CD4-positive, alpha-beta T cell treated with Interleukin-4 for 4 hours (primary cell): Measurements from ENCODE around the gene CELA1.
A peak's percentile ranks its signal among the peaks of the same experiment; 100 is the strongest.
"Not testable (repeated sequence)": the region's sequence is repeated elsewhere in the genome, so short reads cannot be mapped to it uniquely, and the experiment has no call there.

Source experiments
- DNase-seq: peaks from one replicate; pipeline ENCODE4 v3.0.0-alpha.2; 2020

CELA1 gene

GRCh38 chr12:51341251-51342007, 5.0 kb downstream of the CELA1 start:
- peak; percentile 81 for DNase-seq

DNA sequence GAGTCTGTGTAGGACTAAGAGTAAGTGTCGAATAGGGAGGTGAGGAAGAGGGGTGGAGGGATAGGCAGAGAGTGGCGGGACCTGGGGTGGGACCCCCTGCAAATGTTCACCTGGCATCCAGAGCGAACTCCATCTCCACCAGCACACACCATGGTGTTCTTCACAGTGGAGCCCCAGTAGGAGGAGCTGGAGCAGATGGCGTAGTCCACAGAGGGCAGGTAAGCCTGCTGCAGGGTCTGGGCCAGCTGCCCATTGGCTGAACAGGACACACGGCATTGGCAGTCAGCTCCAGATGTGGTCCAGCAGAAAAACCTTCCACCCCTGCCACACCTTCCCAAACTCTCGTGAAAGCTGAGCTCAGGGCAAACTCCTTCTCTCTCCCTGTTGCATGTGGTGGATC, 6.7 kb downstream of the CELA1 start:
- no peak for DNase-seq

GRCh38 chr12:51337336-51337735, 9.1 kb downstream of the CELA1 start:
- not testable (repeated sequence) for DNase-seq

GRCh38 chr12:51335931-51336330, 10.5 kb downstream of the CELA1 start:
- no peak for DNase-seq

DNA sequence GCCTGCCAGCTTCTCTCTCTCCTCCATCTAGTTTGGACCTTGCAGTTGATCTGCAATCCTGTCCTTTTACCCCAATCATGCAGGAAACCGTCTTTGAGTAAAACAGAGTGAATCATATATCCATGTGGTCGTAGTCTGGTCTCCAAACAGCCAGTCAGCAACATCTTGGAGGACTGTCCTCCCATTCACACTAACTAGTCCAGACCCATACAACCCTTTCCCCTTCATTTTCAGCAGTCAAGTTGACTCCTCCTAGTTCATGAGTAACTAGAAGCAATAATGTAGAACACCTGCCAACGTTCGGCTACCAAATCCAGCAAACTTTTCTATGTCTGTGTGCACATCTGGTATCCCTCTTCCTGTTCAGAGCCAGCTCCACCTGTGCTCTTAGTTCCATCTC, 11.7 kb downstream of the CELA1 start:
- DNase-seq: no peak

DNA sequence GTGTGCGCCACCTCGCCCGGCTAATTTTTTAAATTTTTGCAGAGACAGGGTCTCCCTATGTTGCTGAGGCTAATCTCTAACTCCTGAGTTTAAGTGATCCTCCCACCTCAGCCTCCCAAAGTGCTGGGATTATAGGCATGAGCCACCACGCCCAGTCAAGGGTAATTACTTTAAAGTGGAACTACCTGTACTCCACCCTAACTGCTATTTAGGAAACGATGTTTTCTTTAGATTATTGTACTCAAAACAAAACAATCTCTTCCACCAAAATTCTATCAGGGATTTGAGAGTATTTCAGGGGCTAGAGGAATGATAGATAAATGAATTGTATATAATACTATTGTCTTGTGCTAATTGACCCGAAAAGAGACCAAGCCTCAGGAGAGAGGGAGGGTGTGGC, 12.9 kb downstream of the CELA1 start:
- no peak for DNase-seq

DNA sequence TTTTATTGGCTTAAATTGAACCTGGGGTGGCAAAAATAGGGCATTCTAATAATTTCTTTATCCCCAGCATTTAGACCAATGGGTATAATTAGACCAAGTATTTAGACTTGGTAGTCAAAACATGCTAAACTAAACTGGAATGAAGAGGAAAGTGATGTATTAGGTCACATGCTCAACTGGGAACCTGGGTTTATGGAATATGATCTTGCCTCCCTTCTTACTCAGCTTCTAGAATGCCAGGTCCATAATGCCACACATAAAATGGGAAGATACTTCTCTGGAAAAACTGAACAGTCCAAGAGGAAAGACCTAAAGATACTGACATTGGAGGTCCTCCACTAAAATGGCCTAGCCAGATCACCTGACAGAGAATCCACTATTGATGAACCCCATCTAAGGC, 16.3 kb downstream of the CELA1 start:
- DNase-seq: no peak

DNA sequence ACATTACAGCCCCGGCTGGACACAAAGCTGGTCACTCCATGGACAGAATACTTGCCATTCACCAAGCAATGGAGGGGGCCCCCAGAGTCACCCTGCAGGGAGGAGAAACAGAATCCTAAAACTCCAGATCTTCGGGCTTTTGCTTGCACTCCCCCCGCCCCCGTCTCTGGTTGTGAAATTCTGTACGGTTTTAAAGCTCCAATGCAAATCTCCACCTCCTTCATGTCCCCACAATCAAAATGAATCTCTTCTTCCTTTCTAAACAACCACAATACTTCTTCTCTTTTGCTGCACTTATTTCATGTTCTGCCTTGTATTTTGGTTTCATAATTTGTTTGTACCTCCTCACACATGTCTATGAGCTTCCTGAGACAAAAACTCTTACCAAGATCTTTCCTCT, 16.7 kb downstream of the CELA1 start:
- no peak for DNase-seq

DNA sequence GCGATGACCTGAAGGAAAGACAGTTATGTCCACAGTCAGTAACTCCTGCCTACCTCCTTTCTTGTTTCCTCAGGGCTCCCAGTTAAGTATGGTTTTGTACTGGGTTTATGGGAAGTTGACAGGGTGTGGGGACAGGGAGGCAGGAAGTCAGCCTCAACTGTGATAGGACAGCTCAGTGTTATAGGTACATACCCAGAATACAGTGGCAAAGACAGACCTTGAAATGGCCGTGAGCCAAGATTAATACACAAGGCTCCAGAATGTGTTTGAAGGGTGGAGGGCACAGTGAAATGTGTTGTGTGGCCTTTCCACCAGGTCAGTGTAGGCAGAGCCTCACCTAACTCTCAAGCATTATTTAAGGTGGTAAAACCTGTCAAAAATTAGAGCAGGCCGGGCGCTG, 17.9 kb downstream of the CELA1 start:
- DNase-seq: no peak

DNA sequence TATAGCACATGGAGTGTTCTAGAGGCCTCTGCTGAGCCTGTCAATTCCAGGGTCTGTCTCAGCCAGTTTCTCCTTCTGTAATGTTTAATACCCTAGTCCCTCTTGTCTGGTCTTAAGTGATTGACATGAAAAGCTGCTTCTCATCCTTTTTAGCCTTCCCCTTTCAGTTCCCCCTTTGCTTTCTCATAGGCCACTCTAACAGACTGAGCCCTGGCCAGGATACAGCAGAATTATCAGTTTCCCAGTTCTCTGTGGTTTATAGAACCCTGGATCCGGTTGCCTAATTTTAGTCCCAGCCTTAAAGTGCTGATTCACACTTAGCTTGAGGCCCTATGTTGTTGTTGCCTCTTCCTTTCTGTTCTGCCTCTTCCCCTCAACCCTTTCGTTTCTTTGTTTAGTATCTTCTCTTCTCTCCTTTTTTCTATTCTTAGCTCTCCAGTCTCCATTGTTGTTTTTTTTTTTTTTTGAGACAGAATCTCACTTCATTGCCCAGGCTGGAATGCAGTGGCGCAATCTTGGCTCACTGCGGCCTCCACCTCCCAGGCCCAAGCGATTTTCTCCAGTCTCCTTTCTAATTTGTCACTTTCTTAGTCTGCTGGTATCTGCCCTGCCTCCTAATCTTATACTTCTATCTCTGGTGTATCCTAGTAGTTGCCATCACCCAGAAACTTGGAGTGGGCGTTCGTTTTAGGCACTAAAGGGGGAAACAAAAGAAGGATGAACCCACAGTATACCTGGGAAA, 19.6 kb downstream of the CELA1 start:
- DNase-seq: peak; percentile 42

GRCh38 chr12:51324953-51325352, 21.5 kb downstream of the CELA1 start:
- DNase-seq: no peak

GRCh38 chr12:51323966-51324895, 22.2 kb downstream of the CELA1 start, which contains the start of gene BIN2:
BIN2 (minus strand) TSS chr12:51324174; CDS start chr12:51324102, 72 bp downstream.
- peak; percentile 72 for DNase-seq

- DNase-seq: peak; percentile 74
Observed at GRCh38 chr12:51323317-51323960, 23.0 kb downstream of the CELA1 start.

DNA sequence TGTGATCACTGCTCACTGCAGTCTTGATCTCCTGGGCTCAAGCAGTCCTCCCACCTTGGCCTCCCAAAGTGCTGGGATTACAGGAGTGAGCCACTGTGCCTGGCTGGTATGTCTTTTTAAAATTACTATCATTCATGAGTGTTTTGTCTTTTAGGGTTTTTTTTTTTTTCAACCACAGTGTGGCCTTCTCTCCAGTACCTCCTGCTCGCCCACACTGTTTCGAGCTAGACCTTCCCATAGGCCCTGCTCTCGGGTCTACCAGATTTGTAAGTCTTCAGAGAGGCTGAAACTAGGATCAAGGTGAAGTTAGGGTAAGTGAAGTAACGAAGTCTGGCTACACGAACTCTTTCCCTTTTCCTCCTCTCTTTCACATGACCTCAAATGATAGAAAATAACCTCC, 24.0 kb downstream of the CELA1 start:
- DNase-seq: no peak

GRCh38 chr12:51321882-51322281, 24.6 kb downstream of the CELA1 start:
- no peak for DNase-seq

GRCh38 chr12:51320695-51321320, 25.7 kb downstream of the CELA1 start:
- DNase-seq: peak; percentile 30

GRCh38 chr12:51320311-51320694, 26.2 kb downstream of the CELA1 start:
- DNase-seq: no peak

GRCh38 chr12:51318846-51319599, 27.5 kb downstream of the CELA1 start:
- peak; percentile 82 for DNase-seq

DNA sequence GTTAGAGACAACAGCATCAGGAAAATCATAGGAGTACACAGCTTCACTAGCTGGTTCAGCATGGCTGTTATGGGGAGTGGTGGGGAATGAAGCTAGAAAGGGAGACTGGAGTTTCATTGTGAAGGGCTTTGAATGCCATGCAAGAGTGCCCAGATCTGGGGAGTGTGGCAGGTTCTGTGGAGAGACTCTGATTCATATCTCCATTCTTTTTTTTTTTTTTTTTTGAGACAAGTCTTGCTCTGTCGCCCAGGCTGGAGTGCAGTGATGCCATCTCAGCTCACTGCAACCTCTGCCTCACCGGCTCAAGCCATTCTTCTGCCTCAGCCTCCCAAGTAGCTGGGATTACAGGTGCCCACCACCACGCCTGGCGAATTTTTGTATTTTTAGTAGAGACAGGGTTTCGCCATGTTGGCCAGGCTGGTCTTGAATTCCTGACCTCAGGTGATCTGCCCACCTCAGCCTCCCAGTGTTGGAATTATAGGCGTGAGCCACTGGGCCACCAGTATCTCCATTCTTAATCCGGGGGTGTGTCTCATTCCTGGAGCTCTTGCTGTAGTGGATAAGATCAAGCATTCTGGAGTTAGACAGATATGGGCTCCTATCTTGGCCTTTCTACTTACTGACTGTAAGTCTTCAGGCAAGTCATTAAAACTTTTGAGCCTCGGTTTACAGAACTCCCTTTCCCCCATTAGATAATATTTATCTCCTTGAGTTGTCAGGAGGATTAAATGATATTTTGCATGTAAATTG, 28.2 kb downstream of the CELA1 start:
- peak; percentile 34 for DNase-seq

DNA sequence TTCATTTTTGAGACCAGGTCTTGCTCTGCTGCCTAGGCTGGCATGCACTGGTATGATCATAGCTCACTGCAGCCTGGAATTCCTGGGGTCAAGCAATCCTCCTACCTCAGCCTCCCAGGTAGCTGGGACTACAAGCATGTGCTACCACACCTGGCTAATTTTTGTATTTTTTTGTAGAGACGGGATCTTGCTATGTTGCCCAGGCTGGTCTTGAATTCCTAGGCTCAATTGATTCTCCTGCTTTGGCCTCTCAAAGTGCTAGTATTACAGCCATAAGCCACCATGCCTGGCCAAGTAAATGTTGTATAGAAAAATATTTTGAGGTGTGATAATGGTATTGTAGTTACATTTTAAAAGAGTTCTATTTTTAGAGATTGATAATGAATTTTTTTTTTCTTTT, 35.1 kb downstream of the CELA1 start:
- no peak for DNase-seq
